ENCODE results near the gene SLC35E4.
A peak's percentile ranks its signal among the peaks of the same experiment; 100 is the strongest.
"Not testable (repeated sequence)": the region's sequence is repeated elsewhere in the genome, so short reads cannot be mapped to it uniquely, and the experiment has no call there.

SLC35E4 gene

GRCh38 chr22:30612789-30613188, 22.8 kb upstream of the SLC35E4 start:
- DNase-seq = no peak

- DNase-seq = no peak
Measured at GRCh38 chr22:30614268-30614667, 21.3 kb upstream of the SLC35E4 start.

DNA sequence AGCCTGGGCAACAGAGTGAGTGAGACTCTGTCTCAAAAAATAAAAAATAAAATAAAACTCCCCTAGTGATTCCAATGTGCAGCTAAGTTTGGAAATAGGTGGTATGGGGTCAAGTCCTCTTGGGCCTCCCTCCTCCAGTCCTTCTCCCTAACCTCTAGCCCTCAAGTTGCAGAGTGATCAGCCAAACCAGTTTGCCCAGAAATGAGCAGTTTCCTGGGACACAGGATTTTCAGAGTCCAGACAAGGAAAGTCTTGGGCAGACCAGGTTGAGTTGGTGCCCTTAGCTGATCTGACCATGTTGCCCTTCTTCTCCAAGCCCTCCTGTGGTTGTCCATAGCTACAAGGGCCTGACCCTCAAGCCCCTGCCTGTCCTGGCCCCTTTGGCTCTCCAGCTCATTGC, 20.7 kb upstream of the SLC35E4 start:
- DNase-seq = no peak

DNA sequence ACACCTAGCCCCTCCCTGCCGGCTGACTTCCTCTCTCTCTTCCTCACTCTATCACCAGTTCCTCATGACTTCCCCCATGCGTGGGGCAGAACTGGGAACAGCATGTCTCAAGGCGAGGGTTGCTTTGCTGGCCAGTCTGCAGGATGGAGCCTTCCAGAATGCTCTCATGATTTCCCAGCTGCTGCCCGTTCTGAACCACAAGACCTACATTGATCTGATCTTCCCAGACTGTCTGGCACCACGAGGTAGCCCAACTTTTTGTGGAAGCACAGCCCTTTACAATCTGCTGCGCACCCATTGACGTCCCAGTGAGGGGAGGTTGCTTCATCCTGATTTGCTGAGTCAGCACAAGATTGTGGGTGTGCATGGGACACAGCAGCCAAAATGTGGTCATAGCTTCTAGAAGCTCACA, 20.0 kb upstream of the SLC35E4 start:
- no peak for DNase-seq

DNA sequence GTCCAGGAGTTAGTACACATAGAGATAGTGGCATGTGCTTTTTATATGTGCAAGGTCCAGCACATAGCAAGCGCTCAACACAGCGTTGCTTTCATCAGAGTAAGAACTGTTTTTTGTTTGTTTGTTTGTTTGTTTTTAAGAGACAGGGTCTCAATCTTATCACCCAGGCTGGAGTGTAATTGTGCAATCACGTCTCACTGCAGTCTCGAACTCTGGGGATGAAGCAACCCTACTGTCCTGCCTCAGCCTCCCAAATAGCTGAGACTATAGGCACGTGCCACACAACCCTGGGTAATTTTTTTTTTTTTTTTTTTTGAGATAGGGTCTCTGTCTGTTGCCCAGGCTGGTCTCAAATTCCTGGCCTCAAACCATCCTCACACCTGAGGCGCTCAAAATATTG, 17.8 kb upstream of the SLC35E4 start:
- DNase-seq = no peak

DNA sequence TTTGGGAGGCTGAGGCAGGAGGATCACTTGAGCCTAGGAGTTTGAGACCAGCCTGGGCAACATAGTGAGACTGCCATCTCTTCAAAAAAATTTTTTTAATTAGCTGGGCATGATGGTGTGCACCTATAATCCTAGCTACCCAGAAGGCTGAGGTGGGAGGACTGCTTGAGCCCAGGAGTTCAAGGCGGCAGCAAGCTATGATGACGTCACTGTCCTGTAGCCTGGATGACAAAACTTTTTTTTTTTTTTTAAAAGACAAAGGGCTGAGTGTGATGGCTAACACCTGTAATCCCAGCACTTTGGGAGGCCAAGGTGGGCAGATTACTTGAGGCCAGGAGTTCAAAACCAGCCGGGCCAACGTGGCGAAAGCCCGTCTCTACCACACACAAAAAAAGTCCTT, 15.7 kb upstream of the SLC35E4 start:
- DNase-seq = not testable (repeated sequence)

DNA sequence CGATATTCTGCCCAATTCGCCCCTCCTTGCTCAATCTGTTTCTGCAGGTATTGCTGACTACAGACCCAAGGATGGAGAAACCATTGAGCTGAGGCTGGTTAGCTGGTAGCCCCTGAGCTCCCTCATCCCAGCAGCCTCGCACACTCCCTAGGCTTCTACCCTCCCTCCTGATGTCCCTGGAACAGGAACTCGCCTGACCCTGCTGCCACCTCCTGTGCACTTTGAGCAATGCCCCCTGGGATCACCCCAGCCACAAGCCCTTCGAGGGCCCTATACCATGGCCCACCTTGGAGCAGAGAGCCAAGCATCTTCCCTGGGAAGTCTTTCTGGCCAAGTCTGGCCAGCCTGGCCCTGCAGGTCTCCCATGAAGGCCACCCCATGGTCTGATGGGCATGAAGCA, 9.2 kb upstream of the SLC35E4 start:
- no peak for DNase-seq

GRCh38 chr22:30627471-30627870, 8.1 kb upstream of the SLC35E4 start:
- no peak for DNase-seq

DNA sequence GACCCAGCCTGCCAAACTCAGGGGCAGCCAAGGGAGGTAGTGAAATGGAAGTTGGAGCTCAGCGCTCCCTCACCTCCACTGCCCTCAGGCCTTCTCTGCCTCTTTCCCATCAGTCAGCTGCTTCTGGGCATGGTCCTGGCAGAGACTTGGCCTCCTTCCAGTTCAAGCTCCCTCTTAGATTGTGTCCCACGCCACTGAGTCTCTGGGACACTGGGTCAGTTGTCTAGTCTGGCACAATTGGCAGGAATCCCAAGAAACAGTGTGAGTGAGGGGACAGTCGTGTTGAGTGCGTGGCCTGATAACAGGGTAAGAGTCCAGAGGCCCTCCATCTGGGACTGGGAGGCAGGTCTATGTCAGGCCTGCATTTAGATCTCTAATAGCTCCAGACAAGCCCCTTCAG, 7.1 kb upstream of the SLC35E4 start:
- no peak for DNase-seq

- not testable (repeated sequence) for DNase-seq
Measured at GRCh38 chr22:30631469-30631868, 4.1 kb upstream of the SLC35E4 start.

DNA sequence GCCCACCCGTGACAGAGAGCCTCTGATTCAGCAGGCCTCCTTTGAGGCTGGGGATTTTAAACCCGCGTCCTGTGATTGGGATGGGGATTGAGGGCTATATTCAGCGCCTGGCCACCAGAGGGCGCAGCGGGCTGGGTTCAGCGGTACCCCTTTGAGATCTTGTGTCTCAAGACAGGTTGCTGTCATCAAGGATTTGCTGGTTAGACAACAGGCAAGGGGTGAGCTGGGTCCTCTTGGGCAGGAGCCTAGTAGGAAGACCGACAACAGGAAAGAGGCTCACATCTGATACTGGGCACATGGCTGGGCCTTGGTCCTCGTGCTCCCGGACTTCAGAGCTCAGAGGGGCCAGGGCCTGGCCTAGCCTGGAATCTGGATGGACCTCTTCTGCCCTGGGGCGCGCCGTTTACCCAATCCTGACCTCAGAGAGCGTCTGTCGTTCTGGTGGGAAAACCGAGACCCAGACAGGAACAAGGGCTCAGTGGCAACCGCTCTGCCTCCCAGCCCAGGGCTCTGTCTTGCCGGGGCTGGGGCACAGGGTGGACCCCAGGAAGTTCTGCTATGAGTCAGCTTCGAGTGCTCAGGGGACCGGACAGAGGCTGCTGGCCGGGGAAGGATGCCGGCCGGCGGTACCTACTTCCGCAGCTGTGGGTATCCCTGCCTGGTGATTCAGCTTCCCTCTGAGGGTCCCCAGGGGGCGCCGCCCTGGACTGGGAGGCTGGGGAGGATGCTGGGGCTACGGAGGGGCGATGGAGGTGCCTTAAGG, 929 bp upstream of the SLC35E4 start:
- peak; percentile 66 for DNase-seq

DNA sequence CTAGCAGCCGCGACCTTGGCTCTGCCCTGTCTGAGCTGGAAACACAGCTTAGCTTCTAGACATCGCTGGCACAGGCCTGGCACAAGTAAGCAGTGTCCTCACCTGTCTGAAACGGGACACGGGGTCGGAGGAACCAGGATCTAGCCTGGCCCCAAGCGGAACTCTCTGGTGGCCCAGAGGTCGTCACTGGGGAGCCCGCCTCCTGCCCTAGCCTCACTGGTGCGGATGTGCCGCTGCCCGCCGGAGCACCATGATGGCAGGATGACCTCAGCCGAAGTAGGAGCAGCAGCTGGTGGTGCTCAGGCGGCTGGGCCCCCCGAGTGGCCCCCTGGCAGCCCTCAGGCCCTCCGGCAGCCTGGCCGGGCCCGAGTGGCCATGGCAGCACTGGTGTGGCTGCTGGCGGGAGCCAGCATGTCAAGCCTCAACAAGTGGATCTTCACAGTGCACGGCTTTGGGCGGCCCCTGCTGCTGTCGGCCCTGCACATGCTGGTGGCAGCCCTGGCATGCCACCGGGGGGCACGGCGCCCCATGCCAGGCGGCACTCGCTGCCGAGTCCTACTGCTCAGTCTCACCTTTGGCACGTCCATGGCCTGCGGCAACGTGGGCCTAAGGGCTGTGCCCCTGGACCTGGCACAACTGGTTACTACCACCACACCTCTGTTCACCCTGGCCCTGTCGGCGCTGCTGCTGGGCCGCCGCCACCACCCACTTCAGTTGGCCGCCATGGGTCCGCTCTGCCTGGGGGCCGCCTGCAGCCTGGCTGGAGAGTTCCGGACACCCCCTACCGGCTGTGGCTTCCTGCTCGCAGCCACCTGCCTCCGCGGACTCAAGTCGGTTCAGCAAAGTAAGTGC, 871 bp downstream of the SLC35E4 start:
- DNase-seq = no peak

DNA sequence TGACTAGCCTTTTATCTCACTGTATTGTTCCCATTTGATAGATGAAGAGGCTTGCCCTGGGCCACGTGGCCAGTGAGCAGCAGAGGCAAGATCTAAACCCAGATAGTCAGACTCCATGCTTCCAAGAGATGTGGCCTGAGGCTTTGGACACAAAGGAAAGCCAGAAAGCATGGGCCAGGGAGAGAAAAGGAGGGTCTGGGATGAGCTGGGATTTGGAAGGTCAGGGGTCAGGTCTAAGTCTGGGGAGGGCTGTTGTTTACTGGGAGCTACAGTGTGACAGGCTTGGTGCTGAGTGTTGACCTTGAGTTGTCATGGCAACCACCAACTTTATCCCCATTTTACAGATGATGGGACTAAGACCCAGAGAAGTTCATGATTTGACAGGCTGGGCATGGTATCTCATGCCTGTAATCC, 2.1 kb downstream of the SLC35E4 start:
- no peak for DNase-seq

- no peak for DNase-seq
Measured at GRCh38 chr22:30640361-30640760, 4.8 kb downstream of the SLC35E4 start.

GRCh38 chr22:30640839-30641430, 5.4 kb downstream of the SLC35E4 start:
- no peak for DNase-seq

GRCh38 chr22:30643055-30643875, 7.7 kb downstream of the SLC35E4 start:
- DNase-seq = no peak

- DNase-seq = no peak
Measured at GRCh38 chr22:30646518-30647160, 11.1 kb downstream of the SLC35E4 start.

GRCh38 chr22:30647536-30647935, 12.0 kb downstream of the SLC35E4 start:
- DNase-seq = no peak

DNA sequence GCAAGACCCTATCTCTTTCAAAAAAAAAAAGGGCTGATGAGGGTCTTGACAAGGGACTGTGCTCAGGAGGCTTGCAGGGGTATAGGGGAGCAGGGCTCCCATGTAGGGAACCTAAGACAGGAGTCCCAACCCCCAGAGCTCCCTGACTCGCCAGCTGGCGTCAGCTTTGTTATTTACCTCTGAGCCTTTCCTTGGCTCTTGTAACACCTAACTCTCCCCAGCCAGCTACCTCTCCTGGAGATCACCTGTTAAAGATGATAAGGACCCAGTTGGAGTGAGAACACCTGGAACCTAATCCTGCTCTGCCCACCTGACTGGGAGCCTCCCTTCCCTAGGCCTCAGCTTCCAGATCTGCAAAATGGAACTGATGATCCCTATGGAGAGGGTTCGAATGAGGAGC, 13.2 kb downstream of the SLC35E4 start:
- DNase-seq = no peak

DNA sequence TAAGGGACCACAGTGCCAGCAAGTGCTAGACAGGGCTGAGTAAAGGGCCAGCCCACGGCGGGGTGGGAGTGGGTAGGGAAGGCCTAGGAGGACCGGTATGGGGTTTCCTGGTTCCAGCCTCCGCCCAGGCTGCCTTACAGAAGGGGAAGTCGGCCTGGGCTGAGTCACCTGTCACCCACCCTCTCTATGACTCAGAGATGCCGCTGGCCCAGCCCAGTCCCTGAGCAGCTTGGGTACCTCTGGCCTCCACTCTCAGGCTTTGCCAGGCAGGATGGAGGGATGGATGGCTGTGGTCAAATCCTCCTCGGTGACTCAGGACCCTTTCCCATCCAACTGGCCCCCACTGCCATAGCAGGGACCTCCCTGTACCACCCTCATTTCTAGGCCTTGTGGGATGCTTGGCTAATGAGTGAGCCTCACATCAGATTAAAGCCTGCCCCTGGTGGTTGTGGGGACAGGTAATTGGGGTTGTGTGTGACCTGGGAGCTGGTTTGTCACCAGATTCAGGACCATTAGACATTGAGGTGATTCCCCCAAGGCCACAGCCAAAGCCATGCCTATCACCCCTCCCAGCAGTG, 13.9 kb downstream of the SLC35E4 start:
- DNase-seq = no peak

- DNase-seq = no peak
Measured at GRCh38 chr22:30650508-30651116, 15.0 kb downstream of the SLC35E4 start.

GRCh38 chr22:30652852-30653251, 17.3 kb downstream of the SLC35E4 start:
- no peak for DNase-seq

All from NCI-H2227 treated with DMSO at 0.1 percent for 48 hours (cell line).